Thoracic aorta (tissue), 2 donors: ENCODE results near the gene TRIM38. TPM values are rescaled to one million over a fixed set of nuclear protein-coding genes. Genes with fewer than 3 reads are reported as not detected.

Source experiments
- ATAC-seq: fragments of 150-250 bp; one replicate; pipeline ENCODE4 v1.8.0; 2017; ENCODE audit warnings: low read depth; ENCODE audit not compliant: insufficient number of reproducible peaks, low FRiP score
- DNase-seq: peaks from one replicate; pipeline ENCODE4 v3.0.0-alpha.2; 2020; ENCODE audit warnings: low spot score
- H3K27ac ChIP-seq, 2 donors: fragments of 200-600 bp; sonication (generic); 1 replicate in 1 of 2; 2 replicates in 1 of 2; pipeline ENCODE4 v1.5.1; 2016; ENCODE audit warnings: mild to moderate bottlenecking in 2 of 2, moderate library complexity in 2 of 2
- H3K27me3 ChIP-seq: fragments of 200-600 bp; sonication (generic); replicated peaks from 2 replicates; pipeline ENCODE4 v1.6.0; 2016; ENCODE audit warnings: mild to moderate bottlenecking; ENCODE audit not compliant: insufficient read depth
- H3K36me3 ChIP-seq: fragments of 200-600 bp; sonication (generic); one replicate; pipeline ENCODE4 v1.5.1; 2016
- H3K4me1 ChIP-seq, 2 donors: fragments of 200-600 bp; sonication (generic); 1 replicate in 1 of 2; 2 replicates in 1 of 2; pipeline versions ENCODE4 v1.5.1 to v1.6.0; 2016; ENCODE audit warnings: low read depth in 2 of 2, mild to moderate bottlenecking in 1 of 2; ENCODE audit not compliant: control insufficient read depth in 1 of 2
- H3K4me3 ChIP-seq: fragments of 200-600 bp; sonication (generic); 2 replicates; pipeline ENCODE4 v1.5.1; 2016; ENCODE audit warnings: mild to moderate bottlenecking
- H3K9me3 ChIP-seq: fragments of 200-600 bp; sonication (generic); 2 replicates; pipeline ENCODE4 v1.5.1; 2016
- total RNA-seq, 2 donors: library from RNA; depleted of rRNA; stranded (reverse); fragments of >200 nt; gene quantifications; one replicate each; pipeline versions ENCODE4 v1.1.0 to v1.2.3, GENCODE V29; 2016
- TF ChIP-seq, protein P1 (sequence below): fragments of 200-600 bp; sonication (generic); IDR thresholded peaks from one replicate; pipeline ENCODE4 v1.5.1; 2019; ENCODE audit warnings: antibody characterized with exemption

Gene TRIM38
- total RNA-seq, 2 donors from 2014 or later: 19.5 to 25.1 TPM

DNA sequence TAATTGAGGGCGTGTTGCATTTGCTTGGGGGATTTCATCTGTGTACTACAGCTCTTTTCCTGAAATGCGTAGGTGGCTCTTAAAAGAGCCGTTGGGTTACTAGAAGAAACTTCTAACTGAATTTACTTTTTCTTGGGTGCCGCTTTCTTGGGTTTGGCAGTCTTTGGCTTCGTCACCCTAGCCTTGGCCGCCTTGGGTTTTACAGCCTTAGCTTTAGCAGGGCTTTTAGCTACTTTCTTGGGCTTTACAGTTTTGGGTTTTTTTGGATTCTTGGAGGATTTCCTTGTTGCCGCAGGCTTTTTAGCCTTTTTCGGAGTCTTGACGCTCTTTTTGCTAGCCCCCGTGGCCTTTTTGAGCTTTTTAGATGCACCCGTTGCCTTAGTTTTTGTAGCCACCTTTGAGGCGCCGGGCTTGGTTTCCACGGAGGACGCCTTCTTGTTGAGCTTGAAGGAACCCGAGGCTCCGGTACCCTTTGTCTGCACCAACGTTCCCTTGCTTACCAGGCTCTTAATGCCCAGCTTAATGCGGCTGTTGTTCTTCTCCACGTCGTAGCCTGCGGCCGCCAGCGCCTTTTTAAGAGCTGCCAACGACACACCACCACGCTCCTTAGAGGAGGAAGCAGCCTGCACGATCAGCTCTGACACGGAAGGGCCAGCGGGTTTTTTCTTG lies 54.5 kb downstream of the TRIM38 start:
- Histone ChIP-seq H3K27me3 (no peaks in the 10 kb centered on the region), H3K9me3 (no peaks in the 10 kb centered on the region), H3K27ac (peak overlapping the region; percentile 92 to 93), H3K4me1 (peaks cover 5 to 15% of the 10 kb centered on the region in 2 donors), H3K4me3 (peak overlapping the region; percentile 68), H3K36me3 (no peaks in the 10 kb centered on the region)
- ATAC-seq (no peak), DNase-seq (no peak)
- TF ChIP-seq, protein P1, sequence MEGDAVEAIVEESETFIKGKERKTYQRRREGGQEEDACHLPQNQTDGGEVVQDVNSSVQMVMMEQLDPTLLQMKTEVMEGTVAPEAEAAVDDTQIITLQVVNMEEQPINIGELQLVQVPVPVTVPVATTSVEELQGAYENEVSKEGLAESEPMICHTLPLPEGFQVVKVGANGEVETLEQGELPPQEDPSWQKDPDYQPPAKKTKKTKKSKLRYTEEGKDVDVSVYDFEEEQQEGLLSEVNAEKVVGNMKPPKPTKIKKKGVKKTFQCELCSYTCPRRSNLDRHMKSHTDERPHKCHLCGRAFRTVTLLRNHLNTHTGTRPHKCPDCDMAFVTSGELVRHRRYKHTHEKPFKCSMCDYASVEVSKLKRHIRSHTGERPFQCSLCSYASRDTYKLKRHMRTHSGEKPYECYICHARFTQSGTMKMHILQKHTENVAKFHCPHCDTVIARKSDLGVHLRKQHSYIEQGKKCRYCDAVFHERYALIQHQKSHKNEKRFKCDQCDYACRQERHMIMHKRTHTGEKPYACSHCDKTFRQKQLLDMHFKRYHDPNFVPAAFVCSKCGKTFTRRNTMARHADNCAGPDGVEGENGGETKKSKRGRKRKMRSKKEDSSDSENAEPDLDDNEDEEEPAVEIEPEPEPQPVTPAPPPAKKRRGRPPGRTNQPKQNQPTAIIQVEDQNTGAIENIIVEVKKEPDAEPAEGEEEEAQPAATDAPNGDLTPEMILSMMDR: no peak

- TF ChIP-seq, protein P1: peak; percentile 37
- H3K27ac ChIP-seq: peak overlapping the region; percentile 92 to 93
- H3K4me3 ChIP-seq: peak overlapping the region; percentile 68
- no peaks in the 10 kb centered on the region for H3K9me3 ChIP-seq
- H3K27me3 ChIP-seq: no peaks in the 10 kb centered on the region
- DNase-seq (peak; percentile 77), ATAC-seq (peak; percentile 3)
- H3K36me3 ChIP-seq: no peaks in the 10 kb centered on the region
- H3K4me1 ChIP-seq: peaks cover 5 to 15% of the 10 kb centered on the region in 2 donors
Observed at GRCh38 chr6:26017632-26017966, 55.0 kb downstream of the TRIM38 start.

- H3K4me3 ChIP-seq: peak overlapping the region; percentile 84
- DNase-seq (no peak), ATAC-seq (no peak)
- H3K36me3 ChIP-seq: no peaks in the 10 kb centered on the region
- H3K27me3 ChIP-seq: no peaks in the 10 kb centered on the region
- H3K4me1 ChIP-seq: peaks cover 5 to 15% of the 10 kb centered on the region in 2 donors
- TF ChIP-seq, protein P1: no peak
- peak overlapping the region; percentile 96 to 98 for H3K27ac ChIP-seq
- no peaks in the 10 kb centered on the region for H3K9me3 ChIP-seq
Observed at GRCh38 chr6:26019261-26019830, 56.7 kb downstream of the TRIM38 start.

GRCh38 chr6:26019967-26020328 lies 57.3 kb downstream of the TRIM38 start:
- no peaks in the 10 kb centered on the region for H3K36me3 ChIP-seq
- no peaks in the 10 kb centered on the region for H3K27me3 ChIP-seq
- ATAC-seq (no peak), DNase-seq (no peak)
- H3K4me1 ChIP-seq: peaks cover 6 to 19% of the 10 kb centered on the region in 2 donors
- H3K4me3 ChIP-seq: peak overlapping the region; percentile 84
- H3K9me3 ChIP-seq: no peaks in the 10 kb centered on the region
- TF ChIP-seq, protein P1: no peak
- H3K27ac ChIP-seq: peak overlapping the region; percentile 96 to 98

GRCh38 chr6:26020329-26021000 lies 57.9 kb downstream of the TRIM38 start:
- ATAC-seq (peak; percentile 82), DNase-seq (no peak)
- Histone ChIP-seq H3K9me3 (no peaks in the 10 kb centered on the region), H3K27ac (peak overlapping the region; percentile 96 to 98), H3K36me3 (no peaks in the 10 kb centered on the region), H3K4me1 (peaks cover 11 to 24% of the 10 kb centered on the region in 2 donors), H3K4me3 (peak overlapping the region; percentile 84), H3K27me3 (no peaks in the 10 kb centered on the region)
- TF ChIP-seq, protein P1: no peak
